HG02943 (cell line): Measurements from ENCODE around the gene TRPV5.
"Not testable (repeated sequence)": the region's sequence is repeated elsewhere in the genome, so short reads cannot be mapped to it uniquely, and the experiment has no call there.

ENCODE experiments used
- ATAC-seq: cut with Tn5 transposase; IDR thresholded peaks from one replicate; pipeline ENCODE4 v1.9.1; 2021; ENCODE audit warnings: mild to moderate bottlenecking, low read depth, moderate library complexity; ENCODE audit not compliant: unreplicated experiment

TRPV5 gene

DNA sequence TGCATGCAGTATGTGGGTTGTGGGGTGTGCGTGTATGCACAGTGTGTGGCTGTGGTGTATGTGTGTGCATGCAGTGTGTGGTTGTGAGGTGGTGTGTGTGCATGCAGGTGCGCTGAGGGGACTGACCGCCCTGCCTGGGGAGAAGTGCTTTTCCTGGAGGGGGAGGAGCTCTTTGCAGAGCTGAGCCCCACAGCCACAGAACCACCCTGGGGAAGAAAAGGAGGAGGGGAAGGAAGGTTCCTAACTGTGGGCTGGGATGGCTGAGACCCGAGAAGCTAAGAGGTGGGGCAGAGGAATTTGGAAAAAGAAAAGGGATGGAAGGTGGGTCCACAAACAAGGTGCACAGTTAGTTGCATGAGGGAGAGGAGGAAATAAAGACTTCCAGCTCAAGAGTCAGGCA lies at the start of gene TRPV5:
TRPV5 (minus strand) TSS at position 123 of the 400 bp plus-strand sequence. CDS start 287 bp downstream, outside the sequence.
- ATAC-seq: no peak

DNA sequence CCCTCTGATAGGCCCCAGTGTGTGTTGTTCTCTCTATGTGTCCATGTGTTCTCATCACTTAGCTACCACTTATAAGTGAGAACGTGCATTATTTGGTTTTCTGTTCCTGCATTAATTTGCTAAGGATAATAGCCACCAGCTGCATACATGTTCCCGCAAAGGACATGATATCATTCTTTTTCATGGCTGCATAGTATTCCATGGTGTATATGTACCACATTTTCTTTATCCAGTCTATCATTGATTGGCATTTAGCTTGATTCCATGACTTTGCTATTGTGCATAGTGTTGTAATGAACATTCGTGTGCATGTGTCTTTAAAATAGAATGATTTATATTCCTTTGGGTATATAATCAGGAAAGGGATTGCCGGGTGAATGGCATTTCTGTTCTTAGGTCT lies 44.9 kb upstream of the TRPV5 start:
- not testable (repeated sequence) for ATAC-seq

DNA sequence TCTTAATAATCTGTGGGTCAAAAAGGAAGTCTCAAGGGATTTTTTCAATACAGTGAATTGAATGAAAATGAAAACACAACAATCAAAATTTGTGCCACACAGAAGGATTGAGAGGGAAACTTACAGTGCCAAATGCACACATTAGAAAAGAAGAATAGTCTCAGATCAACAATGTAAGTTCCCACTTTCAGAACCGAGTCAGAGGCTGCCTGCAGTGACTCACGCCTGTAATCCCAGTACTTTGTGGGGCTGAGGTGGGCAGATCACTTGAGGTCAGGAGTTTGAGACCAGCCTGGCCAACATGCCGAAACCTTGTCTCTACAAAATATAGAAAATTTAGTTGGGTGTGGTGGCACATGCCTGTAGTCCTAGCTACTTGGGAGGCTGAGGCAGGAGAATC lies 41.1 kb upstream of the TRPV5 start:
- ATAC-seq: no peak

DNA sequence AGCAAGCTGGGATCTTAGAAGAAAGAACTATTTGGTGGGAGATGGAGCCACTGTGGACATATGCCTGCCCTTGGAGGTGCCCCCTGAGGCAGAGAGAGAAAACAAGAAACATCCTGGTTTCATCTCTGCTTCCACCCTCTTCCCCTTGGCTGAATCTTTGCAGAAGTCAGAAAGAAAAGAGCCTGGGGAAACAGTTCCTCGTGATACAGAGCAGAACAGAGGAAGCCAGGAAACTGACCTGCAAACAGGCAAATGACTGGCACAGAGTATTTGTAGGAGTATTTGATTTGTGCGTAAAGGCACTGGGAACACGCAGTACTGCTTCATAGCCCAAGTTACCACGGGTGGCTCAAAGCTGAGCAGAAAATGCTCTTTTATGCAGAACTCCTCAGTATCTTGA lies 35.6 kb upstream of the TRPV5 start:
- ATAC-seq: no peak

DNA sequence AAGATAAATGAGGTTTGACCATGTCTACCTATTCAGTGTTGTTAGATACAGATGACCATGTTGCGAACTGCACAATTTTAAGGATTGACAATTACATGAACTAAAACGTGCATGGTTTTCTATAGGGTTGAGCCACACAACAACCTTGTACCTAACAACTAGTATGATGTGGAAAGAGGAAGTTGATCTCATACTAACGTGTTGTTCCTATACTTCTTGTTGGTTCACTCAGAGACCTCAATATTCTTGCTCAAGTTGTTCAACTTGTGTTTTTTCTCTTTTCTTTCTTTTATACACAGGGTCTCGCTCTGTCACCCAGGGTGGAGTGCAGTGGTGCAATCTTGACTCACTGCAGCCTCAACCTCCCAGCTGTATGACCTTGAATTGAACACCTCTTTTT lies 34.7 kb upstream of the TRPV5 start:
- ATAC-seq: no peak

DNA sequence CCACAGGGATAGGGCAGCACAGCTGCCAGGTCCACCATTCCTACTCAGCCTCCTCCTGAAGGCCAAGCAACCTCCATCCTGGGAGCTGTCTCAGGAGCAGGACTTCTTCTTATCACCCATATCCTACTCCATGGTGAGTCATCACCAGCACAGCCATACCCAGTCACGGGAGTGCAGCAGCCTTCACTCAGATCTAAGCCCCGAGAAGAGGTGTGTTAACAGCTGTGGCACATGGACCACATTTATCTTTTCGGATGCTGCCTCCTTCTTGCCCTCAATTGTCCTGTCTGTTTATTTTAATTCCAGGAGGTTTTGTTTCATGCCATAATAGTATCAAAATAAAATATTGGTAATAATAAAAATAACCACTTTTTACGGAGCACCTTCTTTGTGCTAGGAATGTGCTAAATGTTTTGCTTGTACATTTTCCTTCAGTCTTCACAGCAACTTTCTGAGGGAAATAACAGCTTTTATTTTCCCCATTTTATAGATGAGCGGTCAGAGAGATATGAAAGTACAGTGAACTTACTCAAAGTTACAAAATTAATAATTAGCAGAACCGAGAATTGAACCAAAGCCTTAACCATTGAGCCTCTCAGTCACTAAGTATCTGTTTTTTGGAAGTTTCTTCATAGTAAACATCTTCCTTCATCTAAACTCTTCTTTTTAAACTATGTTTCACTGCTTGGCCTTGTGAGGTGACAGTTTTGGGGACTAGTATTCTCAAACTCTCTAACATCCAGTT lies 31.1 kb upstream of the TRPV5 start:
- ATAC-seq: peak; percentile 61

DNA sequence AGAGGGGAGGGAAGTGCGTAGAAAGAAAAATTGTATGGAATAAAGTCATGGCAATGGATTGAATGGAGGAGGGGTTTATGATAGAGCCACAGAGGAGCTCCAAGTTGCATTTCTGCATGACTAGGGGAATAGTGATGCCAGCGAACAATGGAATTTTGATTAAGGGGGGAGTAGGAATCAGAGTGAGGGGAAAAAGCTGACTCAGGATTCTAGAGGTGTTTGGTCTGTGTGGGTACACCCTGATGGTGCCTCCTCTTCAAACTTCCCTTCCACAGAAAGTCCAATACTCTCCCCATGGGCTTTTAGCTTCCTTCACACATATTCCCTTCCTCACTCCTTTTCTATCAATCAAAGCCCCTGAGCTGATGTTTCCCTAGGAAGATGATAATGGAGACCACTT lies 30.4 kb upstream of the TRPV5 start:
- ATAC-seq: no peak

DNA sequence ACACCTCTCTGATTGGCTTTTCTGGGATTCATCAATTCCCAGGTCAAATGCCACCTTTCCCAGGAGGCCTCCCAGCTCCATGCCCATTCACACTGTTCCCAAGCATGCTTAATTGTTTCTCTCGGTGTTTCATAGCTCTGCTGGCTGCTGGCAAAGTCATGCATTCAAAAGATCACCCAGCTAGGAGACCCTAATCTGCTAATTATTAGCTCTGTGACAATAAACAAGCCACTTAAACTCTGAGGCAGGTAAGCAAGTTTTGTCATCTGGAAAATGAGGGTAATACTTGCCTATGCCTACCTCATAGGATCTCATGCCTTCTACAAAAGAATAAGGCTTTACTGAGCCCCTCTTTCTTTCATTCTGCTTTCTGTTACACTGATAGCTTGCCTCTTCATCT lies 29.4 kb upstream of the TRPV5 start:
- ATAC-seq: no peak

DNA sequence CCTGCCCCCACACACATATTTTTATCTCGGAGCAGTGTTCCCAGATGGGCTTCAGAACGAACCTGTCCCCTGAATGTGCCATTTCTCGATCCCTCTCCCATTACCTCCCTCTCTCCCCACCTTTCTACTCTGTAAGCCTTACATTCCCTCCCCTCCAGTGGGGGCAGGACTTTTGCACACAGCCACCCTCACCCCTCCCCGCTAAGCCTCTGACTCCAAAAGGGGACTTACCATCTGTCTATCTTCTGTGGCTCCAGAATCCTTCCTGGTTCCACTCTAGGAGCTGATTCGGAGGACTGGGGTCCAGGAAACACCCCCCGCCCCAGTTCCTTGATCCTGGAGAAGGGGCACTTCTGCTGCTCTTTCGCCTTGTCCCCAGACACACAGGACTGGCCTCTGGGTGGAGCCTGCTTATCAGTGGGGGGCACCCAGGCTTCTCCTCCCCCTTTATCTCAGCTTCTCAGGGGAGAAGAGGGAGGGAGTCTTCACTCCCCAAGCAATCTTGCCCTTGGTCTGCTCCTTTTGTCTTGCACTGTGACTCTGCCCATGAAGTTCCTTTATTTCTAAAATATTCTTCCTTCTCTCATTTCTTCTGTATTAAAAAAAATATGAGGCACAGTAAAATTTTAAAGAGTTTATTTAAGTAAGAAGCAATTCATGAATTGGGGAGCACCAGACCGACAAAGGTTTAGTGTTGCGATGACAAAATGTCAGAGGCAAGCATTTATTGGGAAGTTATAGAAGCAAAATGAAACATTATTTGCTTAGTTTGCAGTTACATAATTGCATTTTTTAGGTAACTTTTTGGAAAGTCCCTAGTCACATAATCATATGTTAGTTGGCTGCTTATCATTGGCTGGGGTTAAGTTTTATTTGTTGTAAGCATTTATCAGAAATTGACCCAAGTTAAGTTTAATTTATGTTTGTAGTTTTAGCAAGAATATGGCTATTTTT lies 28.7 kb upstream of the TRPV5 start, which contains the start of gene KEL:
KEL (minus strand) TSS at position 391 of the 954 bp plus-strand sequence; CDS start at position 234, 157 bp downstream.
- ATAC-seq: no peak

DNA sequence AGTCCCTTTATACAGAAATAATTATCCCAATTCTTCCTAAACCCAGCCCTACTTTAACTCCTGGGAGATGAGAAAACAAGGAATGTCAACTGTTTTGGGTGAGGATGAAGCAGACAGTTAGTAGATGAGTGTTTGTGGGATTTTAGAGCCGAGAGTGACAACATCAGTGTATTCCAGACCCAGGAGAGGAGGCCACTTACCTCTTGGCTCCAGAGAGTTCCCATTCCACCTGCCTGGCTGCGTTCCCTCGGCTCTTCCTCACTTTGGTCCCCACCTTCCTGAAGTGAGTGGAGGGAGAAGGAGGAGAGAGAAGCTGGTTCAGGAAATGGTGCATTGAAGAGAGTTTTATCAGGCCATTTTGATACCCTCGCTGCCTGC lies 28.0 kb upstream of the TRPV5 start:
- ATAC-seq: no peak

DNA sequence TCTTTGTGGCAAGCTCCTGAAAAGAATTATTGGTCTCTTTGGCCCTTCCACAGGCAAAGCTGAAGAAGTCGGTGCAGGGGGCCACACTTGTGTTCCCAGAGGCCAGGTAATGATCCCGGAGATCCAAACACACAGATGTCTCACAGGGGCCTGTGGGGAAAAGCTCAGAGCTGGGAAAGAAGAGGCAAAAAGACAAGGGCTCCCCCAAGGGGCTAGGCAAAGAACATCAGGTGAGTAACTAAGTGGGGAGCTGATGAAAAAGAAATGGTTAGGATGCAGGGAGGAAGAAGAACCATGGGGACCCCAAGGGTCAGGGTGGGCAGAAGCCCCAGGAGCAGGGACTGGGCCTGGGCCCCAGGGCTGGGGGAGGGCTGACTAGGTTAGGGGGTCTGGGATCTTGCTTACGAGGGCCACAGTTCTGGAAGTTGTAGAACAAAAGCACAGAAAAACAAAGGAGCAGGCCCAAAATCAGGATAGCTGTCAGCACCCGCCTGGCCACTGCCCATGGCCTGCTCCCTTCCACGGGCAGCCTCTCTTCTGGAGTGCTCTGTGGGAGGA lies 27.5 kb upstream of the TRPV5 start:
- ATAC-seq: no peak

DNA sequence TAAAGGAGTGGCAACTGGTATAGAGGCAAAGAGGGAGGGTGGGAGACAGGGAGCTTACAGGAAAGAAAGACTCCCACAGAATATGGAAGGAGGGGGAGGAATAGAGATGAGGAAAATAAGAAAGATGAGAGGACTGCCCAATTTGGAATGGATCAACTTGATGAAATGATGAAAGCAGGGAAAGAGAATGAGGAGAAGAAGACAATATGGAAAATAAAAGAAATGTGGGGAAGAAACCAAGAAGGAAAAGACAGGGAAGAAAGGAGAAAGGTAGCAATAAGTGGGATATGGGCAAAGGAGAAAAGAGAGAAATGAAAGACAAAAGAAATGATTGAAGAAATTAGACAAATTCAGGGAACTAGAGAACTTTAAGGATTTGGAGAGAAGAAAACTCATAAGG lies 25.7 kb upstream of the TRPV5 start:
- no peak for ATAC-seq

DNA sequence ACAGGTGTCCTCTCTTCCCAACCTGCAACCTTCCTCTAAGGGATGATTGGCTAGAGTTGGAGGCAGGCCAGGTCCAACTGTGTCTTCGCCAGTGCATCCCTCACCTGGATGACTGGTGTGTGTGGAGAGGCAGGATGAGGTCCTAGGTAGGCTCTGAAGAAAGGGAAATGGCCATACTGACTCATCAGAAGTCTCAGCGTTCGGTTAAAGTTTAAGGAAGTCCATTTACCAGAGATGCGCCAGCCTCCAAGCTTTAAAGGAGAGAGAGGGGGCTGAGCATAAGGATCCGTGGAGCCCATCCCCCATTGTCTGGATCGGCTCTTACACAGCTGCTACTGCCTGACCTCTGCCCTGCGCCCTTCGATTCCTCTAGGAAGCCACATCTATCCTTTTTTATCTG lies 24.2 kb upstream of the TRPV5 start:
- ATAC-seq: no peak

DNA sequence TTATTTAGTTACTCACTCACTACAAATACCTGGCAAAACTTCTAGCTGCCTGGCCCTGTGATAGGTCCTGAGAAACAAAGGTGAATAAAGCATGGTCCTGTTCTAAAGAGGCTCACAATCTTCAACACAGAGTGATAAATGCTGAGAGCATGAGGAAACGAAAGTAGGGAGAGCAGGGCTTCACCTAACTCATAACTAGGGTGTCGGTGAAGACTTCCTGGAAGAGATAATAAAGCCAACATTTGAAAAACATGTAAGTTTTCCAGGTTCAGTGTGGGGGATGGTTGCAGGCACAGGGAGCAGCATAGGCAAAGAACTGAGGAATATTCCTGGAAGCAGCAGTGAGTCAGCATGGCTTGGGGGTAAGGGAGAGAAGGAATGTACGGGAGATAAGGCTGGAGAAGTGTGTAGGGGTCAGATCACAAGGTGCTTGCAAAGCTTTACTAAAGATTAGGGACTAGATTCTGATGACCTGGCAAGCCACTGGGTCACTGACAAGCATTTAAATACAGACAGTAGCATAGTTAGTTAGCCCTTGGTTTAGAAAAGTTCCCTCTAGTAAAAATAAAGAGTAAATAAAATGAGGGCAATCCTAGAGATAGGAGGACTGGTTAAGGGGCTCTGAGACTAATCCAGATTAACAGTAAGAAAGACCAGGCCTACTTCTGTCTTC lies 23.5 kb upstream of the TRPV5 start:
- ATAC-seq: no peak

DNA sequence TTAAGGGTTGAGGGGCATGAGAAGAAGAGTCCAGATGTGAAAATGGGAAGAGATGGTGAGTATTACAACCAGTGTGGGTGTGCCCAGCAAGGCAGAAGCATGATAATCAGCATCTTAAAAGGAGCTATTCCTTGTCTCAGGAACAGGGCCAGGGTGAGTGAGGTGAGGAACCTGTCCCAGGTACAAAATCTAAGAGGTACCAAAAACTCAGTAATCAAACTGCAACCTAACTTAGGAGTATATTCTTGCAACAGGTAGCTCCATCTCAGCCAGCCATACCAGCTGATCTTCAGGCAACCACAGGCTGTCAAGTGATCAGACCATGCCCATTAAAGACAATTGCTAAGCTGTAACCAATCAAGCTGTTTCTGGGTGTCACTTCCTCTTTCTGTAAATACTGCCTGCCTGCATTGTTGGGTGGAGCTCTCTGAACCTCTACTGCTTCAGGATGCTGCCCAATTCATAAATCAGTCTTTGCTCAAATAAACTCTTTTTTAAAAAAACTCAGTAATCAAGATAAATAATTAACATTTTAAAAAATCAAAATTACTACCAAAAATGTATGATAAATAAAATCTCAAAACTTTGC lies 21.2 kb upstream of the TRPV5 start:
- ATAC-seq: no peak

DNA sequence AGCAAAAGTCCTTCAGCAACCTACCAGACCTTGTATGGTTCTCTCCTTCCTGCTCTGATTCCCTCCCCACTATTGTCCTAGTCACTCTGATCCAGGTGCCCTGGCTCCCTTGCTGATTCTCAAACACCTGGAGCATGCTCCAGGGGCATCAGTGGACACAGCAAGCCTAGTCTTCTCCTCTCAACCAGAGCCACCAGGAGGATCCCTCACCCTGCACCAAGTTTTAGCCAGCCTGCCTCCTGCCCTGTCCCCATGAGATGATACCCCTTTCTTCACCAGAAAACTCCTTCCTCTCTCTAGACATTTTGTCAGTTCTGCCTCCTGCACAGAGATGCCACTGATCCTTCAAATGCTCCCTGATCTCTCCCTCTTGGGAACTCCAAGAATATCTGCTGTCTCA lies 16.7 kb upstream of the TRPV5 start:
- ATAC-seq: no peak

DNA sequence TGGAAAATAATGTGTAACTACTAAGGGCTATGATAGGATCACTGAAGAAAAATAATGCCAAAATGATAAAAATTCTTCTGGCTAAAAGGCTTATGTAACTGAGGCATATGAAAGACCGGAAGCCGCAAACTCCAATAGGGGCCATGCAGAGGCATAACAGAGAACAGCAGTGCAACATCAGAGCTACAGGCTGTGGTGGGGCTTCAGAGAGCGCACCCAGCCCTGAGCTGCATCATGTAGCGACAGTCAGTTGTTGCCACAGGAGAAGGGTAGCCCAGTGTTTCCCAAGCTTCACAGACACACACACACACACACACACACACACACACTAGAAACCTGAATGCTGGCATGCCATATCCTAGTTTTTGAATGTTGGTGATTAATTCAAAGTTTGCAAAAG lies 15.1 kb upstream of the TRPV5 start:
- ATAC-seq: no peak

DNA sequence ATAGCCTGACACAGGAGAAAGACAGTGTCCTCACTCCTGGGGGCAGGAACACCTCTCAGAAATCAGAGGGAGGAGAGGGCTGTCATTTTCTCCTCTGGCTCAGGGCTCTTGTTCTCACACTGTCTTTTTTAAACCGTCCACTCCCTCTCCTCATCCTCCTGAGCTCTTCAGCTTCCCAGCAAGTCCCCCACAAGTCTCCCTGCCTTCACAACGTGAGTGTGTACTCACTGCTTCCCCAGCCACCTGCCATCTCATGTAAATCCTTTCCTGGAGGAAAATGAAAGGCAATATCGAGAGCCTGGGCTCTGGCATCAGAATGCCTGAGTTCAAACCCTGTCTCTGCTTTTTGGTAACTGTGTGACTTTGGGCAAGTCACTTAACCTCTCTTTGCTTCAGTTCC lies 11.5 kb upstream of the TRPV5 start:
- no peak for ATAC-seq

DNA sequence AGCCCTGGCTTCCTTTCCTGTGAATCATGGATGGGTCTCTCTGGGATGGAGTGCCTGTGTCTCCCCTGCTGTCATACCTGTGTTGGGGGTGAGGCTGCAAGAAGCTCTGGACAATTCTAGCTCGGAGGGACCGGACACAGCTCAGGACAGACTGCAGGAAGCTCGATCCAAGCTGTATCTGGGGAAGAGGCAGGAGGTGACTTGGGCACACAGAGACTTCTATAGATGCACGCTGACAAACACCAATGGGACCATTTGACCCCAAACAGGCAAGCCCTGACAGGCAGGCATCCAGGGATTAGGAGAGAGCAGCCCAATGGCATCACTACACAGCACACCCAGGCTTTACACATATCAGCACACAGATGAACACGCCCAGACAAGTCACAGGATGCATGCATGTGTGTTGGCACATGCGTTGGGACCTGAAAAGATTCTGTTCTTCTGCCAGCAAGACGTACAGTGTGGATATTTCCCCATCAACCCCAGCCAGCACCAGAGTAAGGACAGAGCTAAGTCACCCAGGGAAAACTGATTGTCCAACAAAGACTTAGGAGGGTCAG lies 10.2 kb upstream of the TRPV5 start:
- no peak for ATAC-seq

DNA sequence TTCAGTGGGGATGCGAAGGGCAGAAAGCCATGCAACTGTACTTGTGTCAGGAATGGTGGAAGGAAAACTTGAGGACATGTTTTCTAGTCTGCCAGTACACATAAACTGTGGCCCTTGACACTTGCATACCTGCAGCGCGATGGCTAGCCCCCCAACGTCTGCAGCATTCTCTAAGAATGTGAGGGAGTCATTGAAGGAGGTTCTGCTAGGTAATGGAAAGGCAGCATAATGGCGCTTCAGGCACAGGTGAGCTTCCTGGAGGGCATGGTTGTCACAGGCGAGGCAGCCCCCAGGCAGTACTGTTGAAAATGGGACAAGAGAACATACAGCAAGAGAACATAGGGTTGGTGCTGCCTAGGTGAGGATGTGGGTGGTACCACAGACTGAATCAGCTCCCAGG lies 9.2 kb upstream of the TRPV5 start:
- ATAC-seq: no peak
